GM21447 (cell line): ENCODE data around the gene HBZ.
"Not testable (repeated sequence)": the region's sequence is repeated elsewhere in the genome, so short reads cannot be mapped to it uniquely, and the experiment has no call there.

ENCODE experiments used
- ATAC-seq: cut with Tn5 transposase; IDR thresholded peaks from one replicate; pipeline ENCODE4 v1.9.1; 2021; ENCODE audit not compliant: unreplicated experiment

The HBZ gene

GRCh38 chr16:133716-134115, 18.7 kb upstream of the HBZ start:
- no peak for ATAC-seq

DNA sequence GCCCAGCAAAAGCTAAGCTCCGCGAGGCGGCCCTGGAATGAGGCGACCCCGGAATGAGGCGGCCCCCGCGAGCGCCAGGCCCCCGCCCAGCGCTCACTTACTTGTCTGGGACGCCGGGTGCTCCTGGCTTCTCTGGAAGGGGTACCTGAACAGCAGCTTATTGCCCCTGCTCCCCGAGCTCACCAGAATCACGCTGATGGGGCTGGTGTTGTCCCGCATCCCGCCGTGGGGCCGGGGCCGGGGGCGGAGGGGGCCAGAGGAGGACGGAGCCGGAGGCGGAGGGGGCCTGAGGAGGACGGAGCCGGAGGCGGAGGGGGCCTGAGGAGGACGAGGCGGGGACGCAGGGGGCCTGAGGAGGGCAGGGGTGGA, 14.4 kb upstream of the HBZ start:
- no peak for ATAC-seq

DNA sequence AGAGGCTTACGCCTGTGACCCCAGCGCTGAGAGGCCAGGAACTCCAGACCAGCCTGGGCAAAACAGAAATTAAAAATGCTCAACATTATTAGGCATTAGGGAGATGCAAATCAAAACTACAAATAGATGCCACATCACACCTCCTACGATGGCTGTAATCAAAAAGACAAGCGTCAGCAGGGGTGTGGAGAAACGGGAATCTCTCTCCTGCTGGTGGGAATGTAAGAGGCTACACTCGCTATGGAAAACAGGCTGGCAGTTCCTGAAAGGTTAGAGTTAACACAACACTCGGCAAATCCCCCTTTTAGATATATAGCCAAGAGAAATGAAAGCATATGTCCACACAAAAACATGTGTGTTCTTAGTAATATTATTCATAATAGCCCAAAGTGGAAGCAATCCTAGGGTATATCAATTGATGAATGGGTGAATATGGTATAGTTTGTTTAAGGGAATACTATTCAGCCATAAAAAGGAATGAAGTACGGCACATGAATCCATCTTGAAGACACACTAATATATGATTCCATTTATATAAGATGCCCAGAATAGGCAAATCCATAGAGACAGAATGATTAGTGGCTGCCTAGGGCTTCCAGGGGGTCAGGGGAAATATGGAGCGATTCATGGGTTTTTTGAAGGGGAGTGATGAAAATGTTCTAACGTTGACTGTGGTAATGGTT, 12.1 kb upstream of the HBZ start:
- ATAC-seq, result no peak

DNA sequence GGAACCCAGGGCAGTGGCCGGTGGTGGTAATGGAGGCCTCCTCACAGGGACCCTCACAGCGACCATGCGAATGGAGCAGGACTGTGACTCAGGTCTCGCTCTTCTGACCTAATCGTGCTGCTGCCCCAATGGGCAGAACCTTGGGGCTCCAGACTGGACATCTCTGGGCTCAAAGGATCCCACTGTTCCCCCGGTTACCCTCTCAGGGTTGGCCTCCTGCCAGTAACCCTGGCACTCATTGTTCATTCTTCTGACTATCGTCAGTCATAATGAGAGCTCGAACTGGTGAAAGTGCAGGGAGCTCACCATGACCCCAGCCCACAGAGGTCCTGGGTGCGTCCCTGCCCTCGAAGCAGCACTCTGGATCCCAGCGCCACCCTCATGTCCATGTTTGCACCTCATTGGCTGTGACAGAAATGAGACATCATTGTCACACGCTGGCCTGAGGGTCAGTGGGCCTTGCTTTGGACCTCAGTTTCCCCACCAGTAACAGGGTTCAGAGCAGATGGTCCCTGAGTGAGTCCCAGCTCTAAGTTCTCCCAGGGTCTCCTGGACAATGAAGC, 10.0 kb upstream of the HBZ start:
- no peak for ATAC-seq

DNA sequence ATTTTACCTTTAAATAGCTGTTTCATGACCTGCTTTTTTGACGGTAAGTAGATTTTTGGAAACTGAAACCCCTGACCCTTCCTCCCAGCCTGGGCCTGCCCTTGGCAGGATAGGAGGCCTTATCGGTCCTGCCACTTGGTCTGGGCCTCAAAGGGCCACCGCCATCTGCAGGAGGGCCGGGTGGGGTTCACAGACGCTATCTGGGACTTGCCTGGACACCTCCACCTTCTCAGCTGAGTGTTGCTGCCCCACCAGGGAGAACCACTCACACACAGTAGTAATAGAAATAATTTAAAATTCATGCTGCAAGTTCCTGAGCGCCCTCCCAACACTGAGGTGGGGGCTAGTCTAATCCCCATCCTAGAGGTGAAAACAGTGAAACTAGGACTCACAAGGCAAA, 9.4 kb upstream of the HBZ start:
- no peak for ATAC-seq

GRCh38 chr16:143456-143855, 9.0 kb upstream of the HBZ start:
- no peak for ATAC-seq

DNA sequence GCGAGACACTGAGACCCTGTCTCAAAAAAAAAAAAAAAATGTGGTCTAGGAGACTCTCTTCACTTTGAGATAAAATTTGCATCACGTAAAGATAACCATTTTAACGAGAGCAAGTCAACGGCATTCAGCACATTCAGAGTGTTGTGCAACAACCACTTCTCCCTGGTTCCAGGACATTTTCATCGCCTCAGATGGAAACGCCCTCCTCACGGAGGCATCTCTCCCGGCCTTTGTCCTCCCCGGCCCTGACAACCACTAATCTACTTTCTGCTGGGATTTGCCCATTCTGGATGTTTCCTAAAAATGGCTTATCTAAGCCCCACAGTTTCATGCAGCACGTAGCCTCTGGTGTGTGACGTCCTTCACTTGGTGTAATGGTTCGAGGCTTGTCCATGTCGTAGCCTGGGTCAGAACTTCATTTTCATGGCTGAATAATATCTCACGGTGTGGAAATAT, 7.6 kb upstream of the HBZ start:
- ATAC-seq, result no peak

GRCh38 chr16:146646-147045, 5.8 kb upstream of the HBZ start:
- ATAC-seq, result no peak

DNA sequence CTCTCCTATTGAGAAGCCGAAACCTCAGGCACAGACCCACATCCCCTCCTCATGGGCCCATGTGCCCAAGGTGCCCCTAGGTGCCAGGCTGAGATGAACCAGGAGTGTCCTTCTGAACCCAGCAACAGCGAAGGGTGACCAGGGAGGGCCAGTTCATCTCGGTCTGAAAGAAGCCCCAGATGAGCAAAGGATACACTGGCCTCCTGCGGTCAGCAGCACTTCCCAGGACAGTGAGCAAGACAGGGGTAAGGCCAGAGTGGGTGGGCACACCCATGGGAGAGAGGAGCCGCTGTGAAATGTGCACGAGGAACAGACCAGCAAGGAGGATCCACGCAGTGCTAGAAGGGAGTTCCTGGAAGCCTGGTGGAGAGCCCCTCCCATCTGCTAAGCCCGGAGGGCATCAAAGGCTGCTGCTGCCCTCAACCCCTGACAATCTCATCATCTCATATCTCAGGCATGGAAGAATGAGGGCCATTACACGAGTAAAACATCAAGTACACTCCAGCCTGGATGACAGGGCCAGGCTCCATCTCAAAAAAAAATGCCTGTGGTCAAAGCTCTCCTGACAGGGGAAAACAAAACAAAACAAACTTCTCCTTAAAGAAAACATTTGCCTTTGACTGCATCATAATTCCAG, 3.3 kb upstream of the HBZ start:
- no peak for ATAC-seq

GRCh38 chr16:153129-153521, 681 bp downstream of the HBZ start:
- not testable (repeated sequence) for ATAC-seq

DNA sequence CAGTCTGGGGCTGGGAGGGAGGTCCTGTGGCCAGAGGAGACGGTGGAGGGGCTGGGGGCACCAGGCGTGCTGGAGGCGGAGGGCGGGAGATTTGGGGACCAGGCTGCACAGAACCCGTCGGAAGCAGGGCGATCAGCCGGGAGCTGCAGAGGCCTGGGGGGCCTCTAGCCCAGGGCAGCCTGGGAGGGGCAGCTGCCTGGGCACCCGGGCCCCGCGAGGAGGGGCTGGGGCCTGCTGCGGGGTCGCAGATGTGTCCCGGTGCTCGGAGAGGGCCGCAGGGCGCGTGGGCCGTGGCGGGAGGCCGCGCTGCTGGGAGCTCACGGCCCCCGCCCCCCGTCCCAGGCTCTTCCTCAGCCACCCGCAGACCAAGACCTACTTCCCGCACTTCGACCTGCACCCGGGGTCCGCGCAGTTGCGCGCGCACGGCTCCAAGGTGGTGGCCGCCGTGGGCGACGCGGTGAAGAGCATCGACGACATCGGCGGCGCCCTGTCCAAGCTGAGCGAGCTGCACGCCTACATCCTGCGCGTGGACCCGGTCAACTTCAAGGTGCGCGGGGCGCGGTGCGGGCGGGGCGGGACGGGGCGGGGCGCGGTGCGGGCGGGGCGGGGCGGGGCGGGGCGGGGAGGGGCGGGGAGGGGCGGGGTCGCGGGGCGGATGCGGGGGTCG, 1.2 kb downstream of the HBZ start:
- ATAC-seq, result not testable (repeated sequence)

- ATAC-seq, result no peak
Measured at GRCh38 chr16:154217-155030, 2.0 kb downstream of the HBZ start.

- ATAC-seq, result no peak
Measured at GRCh38 chr16:155031-155398, 2.6 kb downstream of the HBZ start.

DNA sequence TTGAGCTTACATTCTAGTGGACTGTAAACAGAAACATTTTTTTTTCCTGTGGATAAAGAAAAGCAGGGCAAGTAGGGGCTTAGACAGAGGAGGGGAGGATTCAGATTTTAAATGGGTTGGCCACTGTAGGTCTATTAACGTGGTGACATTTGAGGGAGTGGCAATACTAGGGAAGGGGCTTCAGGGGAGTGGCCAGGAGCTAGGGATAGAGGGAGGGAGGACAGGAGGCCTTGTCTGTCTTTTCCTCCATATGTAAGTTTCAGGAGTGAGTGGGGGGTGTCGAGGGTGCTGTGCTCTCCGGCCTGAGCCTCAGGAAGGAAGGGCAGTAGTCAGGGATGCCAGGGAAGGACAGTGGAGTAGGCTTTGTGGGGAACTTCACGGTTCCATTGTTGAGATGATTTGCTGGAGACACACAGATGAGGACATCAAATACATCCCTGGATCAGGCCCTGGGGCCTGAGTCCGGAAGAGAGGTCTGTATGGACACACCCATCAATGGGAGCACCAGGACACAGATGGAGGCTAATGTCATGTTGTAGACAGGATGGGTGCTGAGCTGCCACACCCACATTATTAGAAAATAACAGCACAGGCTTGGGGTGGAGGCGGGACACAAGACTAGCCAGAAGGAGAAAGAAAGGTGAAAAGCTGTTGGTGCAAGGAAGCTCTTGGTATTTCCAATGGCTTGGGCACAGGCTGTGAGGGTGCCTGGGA, 6.8 kb downstream of the HBZ start:
- no peak for ATAC-seq

GRCh38 chr16:160242-160641, 7.8 kb downstream of the HBZ start:
- ATAC-seq, result not testable (repeated sequence)

GRCh38 chr16:160691-161190, 8.3 kb downstream of the HBZ start:
- ATAC-seq, result no peak

- ATAC-seq, result no peak
Measured at GRCh38 chr16:162271-162991, 10.0 kb downstream of the HBZ start.

GRCh38 chr16:163139-163538, 10.7 kb downstream of the HBZ start:
- not testable (repeated sequence) for ATAC-seq

GRCh38 chr16:163696-164095, 11.3 kb downstream of the HBZ start:
- not testable (repeated sequence) for ATAC-seq
